Measurements from ENCODE around the gene SLC46A2.

The SLC46A2 gene

GRCh38 chr9:112856843-112857242, 33.8 kb downstream of the SLC46A2 start:
- DNase-seq = no peak

- DNase-seq = no peak
Measured at GRCh38 chr9:112856200-112856599, 34.5 kb downstream of the SLC46A2 start.

- no peak for DNase-seq
Measured at GRCh38 chr9:112854657-112855056, 36.0 kb downstream of the SLC46A2 start.

- no peak for DNase-seq
Measured at GRCh38 chr9:112853882-112854585, 36.6 kb downstream of the SLC46A2 start.

GRCh38 chr9:112852741-112853504, 37.8 kb downstream of the SLC46A2 start:
- DNase-seq = no peak

GRCh38 chr9:112850840-112851239, 39.8 kb downstream of the SLC46A2 start:
- DNase-seq = no peak

- no peak for DNase-seq
Measured at GRCh38 chr9:112849363-112849922, 41.2 kb downstream of the SLC46A2 start.

- DNase-seq = no peak
Measured at GRCh38 chr9:112848316-112849151, 42.1 kb downstream of the SLC46A2 start.

GRCh38 chr9:112846528-112847488, 43.9 kb downstream of the SLC46A2 start:
- no peak for DNase-seq

GRCh38 chr9:112844771-112845542, 45.7 kb downstream of the SLC46A2 start:
- peak; percentile 48 for DNase-seq

- DNase-seq = no peak
Measured at GRCh38 chr9:112842555-112842954, 48.1 kb downstream of the SLC46A2 start.

- DNase-seq = peak; percentile 13
Measured at GRCh38 chr9:112841261-112841660, 49.4 kb downstream of the SLC46A2 start.

GRCh38 chr9:112839331-112839730, 51.3 kb downstream of the SLC46A2 start:
- DNase-seq = no peak

GRCh38 chr9:112838342-112838741, 52.3 kb downstream of the SLC46A2 start:
- no peak for DNase-seq

GRCh38 chr9:112836394-112836793, 54.3 kb downstream of the SLC46A2 start:
- DNase-seq = peak; percentile 68

GRCh38 chr9:112833081-112833480, 57.6 kb downstream of the SLC46A2 start:
- DNase-seq = no peak

- DNase-seq = no peak
Measured at GRCh38 chr9:112831969-112832368, 58.7 kb downstream of the SLC46A2 start.

- peak; percentile 72 for DNase-seq
Measured at GRCh38 chr9:112831281-112831851, 59.3 kb downstream of the SLC46A2 start.
